SK-N-DZ (cell line): ENCODE results near the gene JAML. TPM values are rescaled to one million over a fixed set of nuclear protein-coding genes. Genes with fewer than 3 reads are reported as not detected.

Experiments
- DNase-seq: peaks from one replicate; pipeline ENCODE4 v3.0.0-alpha.2; 2015; ENCODE audit warnings: low spot score
- polyA plus RNA-seq, 2 experiments: library from polyadenylated mRNA; depleted of rRNA; stranded (reverse); fragments of >200 nt; gene quantifications; 2 replicates each; pipeline ENCODE4 v1.2.3, GENCODE V29; 2014

JAML gene, protein sequence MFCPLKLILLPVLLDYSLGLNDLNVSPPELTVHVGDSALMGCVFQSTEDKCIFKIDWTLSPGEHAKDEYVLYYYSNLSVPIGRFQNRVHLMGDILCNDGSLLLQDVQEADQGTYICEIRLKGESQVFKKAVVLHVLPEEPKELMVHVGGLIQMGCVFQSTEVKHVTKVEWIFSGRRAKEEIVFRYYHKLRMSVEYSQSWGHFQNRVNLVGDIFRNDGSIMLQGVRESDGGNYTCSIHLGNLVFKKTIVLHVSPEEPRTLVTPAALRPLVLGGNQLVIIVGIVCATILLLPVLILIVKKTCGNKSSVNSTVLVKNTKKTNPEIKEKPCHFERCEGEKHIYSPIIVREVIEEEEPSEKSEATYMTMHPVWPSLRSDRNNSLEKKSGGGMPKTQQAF
- polyA plus RNA-seq (2014; cell fraction: cytosol; rRNA removed): not detected in 2 replicates
- polyA plus RNA-seq (2014; cell fraction: nucleus; rRNA removed): not detected in 2 replicates

DNA sequence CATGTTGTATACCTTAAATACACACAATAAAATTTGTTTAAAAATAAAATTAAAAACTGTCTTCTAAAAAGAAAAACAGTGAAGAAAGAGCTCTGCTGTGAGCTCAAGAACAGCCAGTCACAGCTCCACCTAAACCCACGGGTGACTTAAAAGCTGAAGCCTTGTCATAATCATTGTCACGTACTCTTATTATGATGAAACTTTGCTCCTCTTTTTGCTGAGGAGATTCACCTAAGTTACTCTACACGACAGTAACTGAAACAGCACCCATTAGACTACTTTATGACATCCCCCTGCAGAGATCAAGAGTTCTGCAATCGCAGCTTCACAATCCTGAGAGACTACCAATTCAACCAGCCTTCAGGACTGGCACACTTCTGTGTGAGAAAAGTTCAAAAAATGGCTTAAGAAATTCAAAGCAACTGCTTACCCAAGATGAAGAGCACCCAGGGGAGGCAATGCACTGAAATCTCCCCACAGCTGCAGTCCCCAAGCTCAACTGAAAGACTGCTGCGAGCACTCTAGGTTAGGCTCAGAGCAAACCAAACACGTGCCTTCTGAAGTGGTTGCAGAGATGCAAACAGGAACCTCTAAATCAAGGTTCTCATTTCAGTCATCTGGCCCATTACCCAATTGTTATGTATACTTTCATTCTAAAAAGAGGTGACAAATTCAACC, at the start of gene JAML:
Gene JAML (minus strand): TSS at position 501 of the 678 bp plus-strand sequence. CDS start 10,145 bp downstream, outside the sequence.
- no peak for DNase-seq

DNA sequence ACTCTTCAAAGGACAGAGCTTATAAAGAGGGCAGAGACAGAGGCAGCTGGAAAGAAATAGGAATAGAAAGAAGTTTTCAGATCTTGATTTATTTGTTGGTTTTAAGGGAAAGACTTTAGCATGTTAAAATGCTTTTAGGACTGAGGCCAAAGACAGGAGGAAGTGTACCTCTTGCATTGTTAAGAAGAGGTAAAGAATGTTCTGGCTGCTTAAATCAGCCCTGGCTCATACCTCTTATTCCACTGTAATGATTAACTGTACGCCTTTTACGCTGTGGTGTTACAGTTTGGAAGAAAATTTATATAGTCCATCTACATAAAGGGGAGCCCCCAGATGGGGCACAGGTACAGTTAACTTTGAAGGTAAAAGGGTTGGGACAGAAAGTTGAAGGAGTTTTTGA, 49.4 kb upstream of the JAML start:
- no peak for DNase-seq

DNA sequence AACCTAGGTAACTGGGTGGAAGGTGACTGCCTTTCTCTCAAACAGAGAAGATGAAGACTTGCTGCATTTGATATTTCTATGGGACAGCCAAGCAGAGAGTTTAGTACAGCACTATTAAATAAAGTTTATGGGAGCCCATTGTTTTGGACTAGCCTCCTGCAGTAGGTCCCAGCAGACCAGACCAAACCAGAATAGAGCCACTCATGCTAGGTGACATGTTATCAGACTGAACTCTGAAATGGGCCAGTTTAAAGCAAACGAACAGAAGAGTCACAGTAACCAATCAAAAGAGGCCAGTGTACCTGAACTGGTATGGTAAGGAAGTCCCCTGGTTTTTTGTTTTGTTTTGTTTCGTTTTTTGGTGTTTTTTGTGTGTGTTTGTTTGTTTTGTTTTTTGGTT, 47.2 kb upstream of the JAML start:
- DNase-seq: no peak

DNA sequence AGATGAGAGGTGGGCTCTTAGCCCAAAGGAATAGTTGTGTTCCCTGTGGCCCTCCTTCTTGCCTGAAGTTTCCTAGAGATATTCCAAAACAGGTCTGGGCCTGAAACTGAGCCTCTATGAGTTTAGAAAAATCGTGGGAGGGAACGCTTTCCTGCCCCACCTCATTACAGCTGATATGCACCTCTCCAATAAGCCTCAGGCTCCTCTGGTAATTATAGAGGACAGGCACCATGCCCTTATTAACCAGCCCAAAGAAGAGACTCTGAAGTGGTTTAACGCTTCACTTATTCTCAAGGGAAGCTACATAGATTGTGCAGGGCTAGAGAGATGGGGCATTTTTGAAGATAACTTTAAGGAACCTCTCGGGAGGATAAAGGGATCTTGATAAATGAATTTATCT, 42.7 kb upstream of the JAML start:
- no peak for DNase-seq

DNA sequence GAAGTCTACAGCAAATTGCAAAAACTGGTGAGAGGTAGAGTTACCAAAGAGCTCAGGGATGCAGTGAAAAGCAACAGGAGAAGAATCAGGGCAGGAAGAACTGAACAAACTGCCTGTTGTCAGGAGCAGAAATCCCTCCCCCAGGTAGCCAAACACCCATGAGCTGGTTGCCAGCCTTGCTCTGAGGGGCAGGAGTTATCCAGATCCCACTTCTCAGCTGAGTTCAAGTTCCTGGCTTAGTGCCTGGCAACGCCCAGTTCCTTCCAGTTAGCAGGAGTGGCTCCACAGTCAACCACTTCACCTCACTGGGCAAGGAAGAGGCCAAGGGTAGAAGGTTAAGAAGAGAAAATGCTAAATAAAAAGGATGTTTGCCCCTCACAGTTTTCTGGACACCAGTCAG, 41.1 kb upstream of the JAML start:
- DNase-seq: no peak

DNA sequence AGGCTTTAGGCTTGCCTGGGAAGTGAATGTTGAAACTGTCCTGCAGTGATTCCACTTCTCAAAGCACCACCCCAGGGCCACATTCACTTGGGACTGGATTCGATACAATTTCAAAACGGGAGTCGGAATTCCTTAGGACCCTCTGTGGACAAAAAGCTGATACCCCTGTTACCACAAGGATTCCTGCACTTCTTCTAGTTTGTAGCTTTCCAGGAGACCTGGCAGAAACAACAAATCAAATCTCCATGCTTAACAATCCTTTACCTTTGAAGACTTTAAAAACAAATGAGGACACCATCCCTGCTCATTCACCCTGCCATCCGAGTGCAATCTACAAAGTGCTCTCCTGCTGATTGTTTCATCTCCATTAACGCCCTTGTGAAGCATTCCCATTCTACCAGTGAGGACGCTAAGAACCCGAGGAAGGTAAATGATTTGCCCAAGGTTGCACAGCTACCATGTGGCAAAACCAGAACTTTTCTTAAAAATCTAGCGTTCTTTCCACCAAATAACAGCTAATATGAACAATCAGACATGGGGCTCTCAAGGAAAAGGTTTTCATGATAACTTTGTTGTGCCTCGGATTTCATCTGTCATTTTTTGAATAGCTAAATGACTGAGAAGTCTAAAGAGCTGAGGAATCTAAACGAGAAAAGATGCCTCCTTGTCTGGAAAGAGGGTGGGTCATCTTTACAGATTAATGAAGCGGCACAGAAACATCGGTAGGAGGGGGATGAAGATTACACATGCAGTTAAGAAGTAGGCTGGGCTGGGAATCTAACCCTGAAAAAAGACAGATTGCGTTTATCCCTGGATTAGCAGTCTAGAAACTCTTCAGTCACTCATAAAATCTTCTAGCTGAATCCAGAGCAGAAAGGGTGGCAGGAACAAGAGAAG, 40.0 kb upstream of the JAML start:
- DNase-seq: no peak

DNA sequence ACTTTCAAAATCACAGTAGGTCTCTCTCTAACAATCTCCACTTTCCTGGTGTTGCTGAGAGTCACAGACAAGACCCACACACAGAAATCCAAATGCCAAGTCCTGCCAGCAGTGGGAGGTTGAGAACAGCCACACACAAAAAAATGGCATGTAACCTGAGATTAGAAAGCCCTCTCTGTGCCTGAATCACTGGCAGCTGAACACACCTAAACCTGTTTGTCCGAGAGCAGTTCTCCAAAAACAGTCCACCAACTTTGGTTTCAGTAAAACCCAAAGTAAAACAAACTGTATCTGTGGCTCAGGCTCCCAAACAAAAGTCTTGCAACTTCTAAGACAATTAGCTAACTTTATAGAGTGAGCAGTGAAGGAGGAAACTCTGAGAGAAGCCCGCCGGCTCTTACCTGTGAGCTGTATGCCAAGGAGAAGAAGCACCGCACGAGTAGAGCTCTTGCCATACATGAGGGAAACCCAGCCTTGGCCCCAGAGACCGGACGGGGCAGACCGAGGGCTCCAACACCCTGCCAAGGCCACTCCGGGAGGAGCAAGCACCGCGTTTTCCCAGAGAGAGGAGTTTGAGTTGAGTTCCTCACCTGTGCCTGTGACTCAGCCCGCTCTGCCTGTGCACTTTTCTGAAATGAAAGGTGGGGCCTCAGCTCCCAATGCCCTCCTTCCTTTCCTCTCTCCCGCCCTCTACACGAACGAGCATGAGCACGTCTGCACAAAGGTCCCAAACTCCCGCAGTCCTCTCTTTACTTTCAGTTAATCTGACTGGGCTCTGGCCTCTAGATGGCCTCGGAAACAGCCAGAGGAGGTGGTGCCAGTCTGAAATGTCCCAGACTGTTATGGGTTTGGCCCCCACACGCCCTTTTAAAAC, 39.1 kb upstream of the JAML start, which contains the start of gene MPZL2:
Gene MPZL2 (minus strand): TSS at position 603 of the 874 bp plus-strand sequence. CDS start 144 bp downstream, at position 459.
- DNase-seq: no peak

DNA sequence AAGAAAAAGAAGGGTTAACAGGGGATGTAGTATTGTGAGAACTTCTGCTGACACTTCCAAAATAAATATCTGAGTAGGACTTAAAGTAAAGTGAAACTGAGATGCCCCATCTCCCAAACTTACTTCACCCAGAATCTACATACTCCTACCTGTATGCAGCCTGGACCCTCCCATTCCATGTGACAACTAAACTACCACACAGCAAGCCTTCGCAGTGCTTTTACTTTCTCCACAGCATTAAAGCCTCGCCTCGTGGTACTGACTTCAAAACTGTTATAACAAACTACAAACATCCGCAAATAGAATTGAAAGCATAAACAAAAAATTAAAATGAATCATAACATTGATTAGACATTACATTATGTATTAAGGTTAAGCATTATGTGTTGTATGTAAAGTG, 38.3 kb upstream of the JAML start:
- no peak for DNase-seq

DNA sequence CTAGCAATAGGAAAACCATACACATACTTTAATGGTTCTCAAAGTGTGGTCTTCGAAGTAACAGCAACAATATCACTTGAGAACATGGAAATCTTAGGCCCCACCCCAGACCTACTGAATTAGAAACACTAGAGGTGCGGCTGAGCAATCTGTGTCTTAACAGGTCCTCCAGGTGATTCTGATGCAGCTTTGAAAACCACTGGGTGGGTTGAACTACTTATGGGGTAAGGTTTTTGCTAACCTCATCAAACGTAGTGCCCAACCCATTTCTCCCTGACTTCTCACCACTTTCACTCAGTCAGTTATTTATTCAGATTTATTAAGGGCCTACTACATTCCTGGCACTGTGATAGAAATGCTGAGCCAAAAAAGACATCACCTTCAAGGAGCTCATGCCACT, 35.5 kb upstream of the JAML start:
- no peak for DNase-seq

DNA sequence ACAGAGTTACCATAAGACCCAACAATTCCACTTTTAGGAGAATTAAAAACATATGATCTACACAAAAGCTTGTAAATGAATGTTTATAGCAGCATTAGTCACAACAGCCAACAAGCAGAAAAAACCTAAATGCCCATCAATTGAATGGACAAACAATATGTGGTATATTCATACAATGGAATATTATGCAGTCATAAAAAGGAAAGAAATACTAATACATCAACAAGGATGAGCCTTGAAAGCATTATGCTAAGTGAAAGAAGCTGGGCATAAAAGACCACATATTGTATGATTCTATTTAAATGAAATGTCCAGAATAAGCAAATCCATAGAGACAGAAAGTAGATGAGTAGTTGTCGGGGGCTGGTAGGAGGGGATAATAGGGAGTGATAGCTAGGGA, 34.3 kb upstream of the JAML start:
- no peak for DNase-seq

DNA sequence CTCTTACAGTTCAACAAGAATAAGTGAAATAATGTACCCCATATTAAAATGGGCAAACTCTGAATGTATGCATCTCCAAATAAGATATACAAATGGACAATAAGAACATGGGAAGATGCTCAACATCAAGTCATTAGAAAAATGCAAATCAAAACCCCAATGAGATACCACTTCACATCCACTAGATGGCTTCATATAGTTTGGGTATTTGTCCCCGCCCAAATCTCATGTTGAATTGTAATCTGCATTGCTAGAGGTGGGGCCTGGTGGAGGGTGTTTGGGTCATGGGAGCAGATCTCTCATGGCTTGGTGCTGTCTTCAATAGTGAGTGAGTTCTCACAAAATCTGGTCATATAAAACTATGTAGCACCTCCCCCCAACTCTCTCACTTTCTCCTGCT, 33.6 kb upstream of the JAML start:
- DNase-seq: no peak

DNA sequence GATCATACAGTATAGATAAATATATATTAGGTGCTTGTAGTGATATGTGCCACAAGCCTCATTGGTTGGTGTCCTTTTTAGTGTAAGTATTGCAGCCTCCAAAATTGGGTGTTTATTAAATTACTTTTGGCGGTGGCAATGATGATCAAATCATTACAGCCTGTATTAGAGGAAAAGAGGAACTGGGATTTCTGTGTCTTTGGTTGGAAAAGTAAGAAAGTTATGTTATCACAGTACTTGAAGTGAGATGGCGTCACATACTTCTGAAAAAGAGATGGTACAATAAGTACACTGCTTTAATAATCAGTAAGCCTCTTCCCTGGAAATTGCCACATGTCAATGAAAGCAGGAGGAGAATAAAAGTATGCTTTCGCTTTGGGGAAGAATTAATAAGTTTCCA, 27.9 kb upstream of the JAML start:
- DNase-seq: no peak

DNA sequence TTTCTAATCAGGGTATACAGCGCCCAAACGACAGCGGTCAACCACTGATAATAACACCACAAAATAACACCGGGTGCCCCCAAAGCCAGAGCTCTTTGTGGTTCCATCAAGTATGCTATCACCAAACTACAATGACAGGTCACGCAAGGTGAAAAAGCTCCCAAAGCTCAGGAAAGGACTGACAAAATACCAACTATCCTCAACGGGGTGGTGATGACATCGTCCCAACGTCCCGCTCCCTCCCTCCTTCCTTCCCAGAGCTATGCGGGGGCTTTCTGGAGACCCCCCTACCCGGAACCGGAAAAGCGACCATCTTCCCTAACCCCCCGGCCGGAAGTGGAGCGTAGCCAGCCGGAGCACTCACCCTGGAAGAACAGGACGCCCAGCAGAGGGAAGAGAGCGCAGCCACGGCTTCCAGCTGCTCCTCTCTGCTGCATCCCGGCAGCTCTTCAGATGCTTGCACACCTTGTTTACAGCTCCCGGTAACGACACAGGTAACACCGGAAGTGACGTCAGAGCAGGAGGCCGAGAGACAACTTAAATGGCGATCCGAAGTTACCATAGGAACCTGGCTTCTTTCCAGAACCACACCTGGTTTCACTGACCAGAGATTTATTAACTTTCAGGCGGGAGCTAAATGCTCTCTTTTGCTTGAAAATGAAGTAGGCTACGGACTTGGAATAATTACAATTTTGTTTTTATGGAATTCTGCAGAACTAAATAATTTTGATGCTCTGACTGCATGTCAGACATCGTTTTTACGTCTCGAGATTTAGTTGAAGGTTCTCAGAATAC, 27.2 kb upstream of the JAML start, which contains the start of gene MPZL3:
Gene MPZL3 (minus strand): TSS at position 508 of the 795 bp plus-strand sequence. CDS start 71 bp downstream, at position 437.
- peak; percentile 61 for DNase-seq

DNA sequence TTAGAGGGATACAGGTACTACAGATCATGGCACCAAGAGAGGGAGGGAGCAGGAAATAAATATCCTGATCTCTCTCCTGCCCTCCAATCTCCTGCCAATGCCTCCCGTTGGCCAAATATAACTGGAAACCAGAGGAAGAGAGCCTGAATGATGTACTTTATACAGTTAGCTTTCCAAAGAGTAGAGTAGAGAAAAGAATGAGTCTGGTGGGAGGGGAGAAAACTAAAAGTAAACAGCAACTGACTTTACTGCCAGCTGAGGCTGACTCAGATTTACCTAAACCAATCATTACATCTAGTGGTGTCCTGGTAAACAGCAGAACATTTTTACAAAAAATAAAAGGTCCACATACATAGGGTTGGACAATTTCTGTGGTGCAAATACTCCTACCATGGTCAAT, 22.2 kb upstream of the JAML start:
- DNase-seq: no peak

DNA sequence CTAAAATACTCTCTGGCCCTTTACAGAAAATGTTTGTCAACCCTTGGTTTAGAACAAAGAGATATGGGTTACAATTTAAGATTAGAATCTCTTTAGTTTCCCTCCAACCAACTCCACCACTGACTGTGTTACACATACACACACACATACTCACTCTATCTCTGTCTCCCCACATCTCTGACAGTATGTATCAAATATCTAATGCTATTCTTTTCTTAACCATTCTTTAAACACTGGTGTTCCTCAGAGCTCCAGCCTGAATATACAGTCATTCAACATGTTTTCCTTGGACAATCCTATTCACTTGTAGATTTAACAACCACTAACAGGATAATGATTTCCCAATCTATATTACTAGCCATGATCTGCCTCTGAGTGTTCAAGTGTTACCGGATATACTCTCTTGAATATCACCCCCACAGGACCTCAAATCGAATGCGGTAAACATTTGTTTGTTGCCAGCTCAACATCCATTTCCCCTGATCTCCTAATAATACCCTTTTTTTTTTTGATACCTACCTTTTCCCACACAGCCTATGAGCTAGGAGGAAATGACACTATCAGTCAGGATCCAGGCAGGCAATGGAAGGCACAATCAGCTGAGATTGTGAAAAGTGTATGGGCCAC, 21.2 kb upstream of the JAML start:
- DNase-seq: no peak

DNA sequence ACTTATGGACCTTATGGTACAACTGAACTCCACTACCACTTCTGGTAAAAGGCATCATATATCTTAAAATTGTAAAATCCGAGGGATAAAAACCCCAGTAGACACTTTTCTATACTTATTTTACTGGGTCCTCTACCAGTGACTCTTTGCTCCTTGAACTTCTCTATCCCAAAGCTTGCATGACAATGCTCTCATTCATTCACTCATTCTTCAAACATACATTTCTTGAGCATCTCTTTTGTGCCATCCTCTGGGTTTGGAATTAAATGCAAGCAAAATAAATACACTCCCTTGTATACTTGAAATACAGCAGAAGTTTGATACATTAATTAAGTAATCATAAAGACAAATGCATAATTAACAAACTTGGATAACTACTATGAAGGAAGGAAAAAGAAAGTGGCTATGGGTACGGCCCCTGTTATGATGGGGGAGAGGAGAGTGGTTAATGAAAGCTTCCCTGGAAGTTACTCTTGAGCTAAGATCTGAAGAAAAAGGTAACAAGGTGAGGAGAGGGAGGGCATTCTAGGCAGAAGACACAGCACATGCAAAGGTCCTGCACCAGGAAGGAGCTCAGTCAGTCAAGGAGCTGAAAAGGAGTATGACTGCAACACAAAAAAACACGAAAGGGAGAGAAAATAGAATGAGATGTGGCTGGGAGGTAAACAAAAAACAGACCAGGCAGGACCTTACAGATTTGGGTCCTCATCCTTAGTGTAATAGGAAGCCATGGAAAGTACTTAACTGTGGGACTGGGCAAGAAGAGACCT, 19.4 kb upstream of the JAML start:
- no peak for DNase-seq

DNA sequence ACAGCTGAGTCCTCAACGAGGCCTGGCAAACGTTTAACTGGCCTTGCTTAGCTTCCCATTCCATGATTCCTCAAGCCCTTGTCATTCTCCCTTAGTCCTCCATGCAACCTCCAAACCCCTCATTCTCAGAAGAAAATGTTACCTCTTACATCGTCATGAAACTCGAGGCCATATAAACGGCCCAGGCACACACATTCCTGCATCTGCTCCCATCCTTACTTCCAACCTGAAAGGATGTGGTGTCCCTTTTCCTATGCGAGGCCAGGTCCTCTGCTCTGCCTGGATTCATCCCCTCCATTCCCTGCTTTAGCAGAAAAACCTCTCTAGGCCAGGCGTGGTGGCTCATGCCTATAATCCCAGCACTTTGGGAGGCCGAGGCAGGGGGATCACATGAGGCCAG, 18.4 kb upstream of the JAML start:
- DNase-seq: no peak

DNA sequence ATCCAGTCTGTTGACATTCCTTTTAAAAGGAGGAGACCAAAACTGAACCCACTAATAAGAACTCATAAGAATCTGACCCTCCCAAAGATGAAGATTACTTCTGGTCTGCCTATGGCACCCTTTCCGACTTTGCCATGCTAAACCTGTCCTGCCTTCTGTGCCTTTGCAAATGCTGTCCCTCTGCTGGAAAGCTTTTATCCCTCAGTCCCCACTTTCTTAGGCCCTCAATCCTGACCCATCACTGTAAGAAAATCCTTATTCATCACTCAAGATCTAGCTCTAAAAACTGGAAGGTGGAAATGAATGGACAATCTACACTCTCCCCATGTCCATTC, 16.9 kb upstream of the JAML start:
- DNase-seq: no peak
